HPDE6-E6E7 (cell line): ENCODE results near the gene GOLGB1.
A peak's percentile ranks its signal among the peaks of the same experiment; 100 is the strongest.
"Not testable (repeated sequence)": the region's sequence is repeated elsewhere in the genome, so short reads cannot be mapped to it uniquely, and the experiment has no call there.

Experiments used
- DNase-seq: peaks from one replicate; pipeline ENCODE4 v3.0.0; 2011; ENCODE audit warnings: missing footprints; ENCODE audit errors: extremely low spot score

Gene GOLGB1

GRCh38 chr3:121749276-121750086 is at the start of gene GOLGB1:
GOLGB1 (minus strand) TSS chr3:121749741; CDS start chr3:121730971, 18,770 bp downstream.
- DNase-seq: peak; percentile 99

GRCh38 chr3:121796970-121797369 is 47.4 kb upstream of the GOLGB1 start:
- no peak for DNase-seq

GRCh38 chr3:121794264-121794983 is 44.9 kb upstream of the GOLGB1 start:
- no peak for DNase-seq

- DNase-seq: no peak
Observed at GRCh38 chr3:121793078-121793477, 43.5 kb upstream of the GOLGB1 start.

- DNase-seq: no peak
Observed at GRCh38 chr3:121786485-121786884, 36.9 kb upstream of the GOLGB1 start.

GRCh38 chr3:121782784-121783183 is 33.2 kb upstream of the GOLGB1 start:
- DNase-seq: not testable (repeated sequence)

- DNase-seq: no peak
Observed at GRCh38 chr3:121781611-121782010, 32.1 kb upstream of the GOLGB1 start.

- not testable (repeated sequence) for DNase-seq
Observed at GRCh38 chr3:121775095-121775494, 25.6 kb upstream of the GOLGB1 start.

GRCh38 chr3:121769246-121769645 is 19.7 kb upstream of the GOLGB1 start:
- no peak for DNase-seq

- no peak for DNase-seq
Observed at GRCh38 chr3:121768452-121768851, 18.9 kb upstream of the GOLGB1 start.

GRCh38 chr3:121759541-121760202 is 10.1 kb upstream of the GOLGB1 start:
- no peak for DNase-seq

GRCh38 chr3:121758727-121759450 is 9.3 kb upstream of the GOLGB1 start:
- DNase-seq: no peak

- no peak for DNase-seq
Observed at GRCh38 chr3:121757812-121758545, 8.4 kb upstream of the GOLGB1 start.

- no peak for DNase-seq
Observed at GRCh38 chr3:121757087-121757811, 7.7 kb upstream of the GOLGB1 start.

GRCh38 chr3:121752772-121753171 is 3.2 kb upstream of the GOLGB1 start:
- DNase-seq: no peak

GRCh38 chr3:121752261-121752660 is 2.7 kb upstream of the GOLGB1 start:
- DNase-seq: no peak

- DNase-seq: no peak
Observed at GRCh38 chr3:121750087-121750415, 510 bp upstream of the GOLGB1 start.

GRCh38 chr3:121748680-121749275 is 763 bp downstream of the GOLGB1 start:
- no peak for DNase-seq

GRCh38 chr3:121747976-121748375 is 1.6 kb downstream of the GOLGB1 start:
- DNase-seq: no peak

GRCh38 chr3:121743106-121743505 is 6.4 kb downstream of the GOLGB1 start:
- not testable (repeated sequence) for DNase-seq
